ENCODE data around the gene MTTP. TPM values are rescaled to one million over a fixed set of nuclear protein-coding genes. Genes with fewer than 3 reads are reported as not detected.

Gene MTTP
- total and polyA plus RNA-seq, 9 donors = 0.67 to 4.8 (median 2.2) TPM

- TF ChIP-seq CTCF (IDR thresholded peaks at IDR 0.05) (no peak), POLR2A (IDR thresholded peaks at IDR 0.05) (no peak), EP300 (IDR thresholded peaks at IDR 0.05) (no peak)
- 39 to 49% (median 46%) methylated on average over 5 of the region's 5 CpGs for WGBS, 3 donors
Measured at GRCh38 chr4:99670409-99671073, 95.9 kb downstream of the MTTP start.

More at GRCh38 chr4:99670409-99671073, 95.9 kb downstream of the MTTP start:
- DNase-seq = no peak
- intact Hi-C loops (cut with DNase I) = no loop called here
- peaks cover 14% of the 10 kb centered on the region for H3K4me1 ChIP-seq (ENCODE audit: insufficient read depth)
- no peaks in the 10 kb centered on the region for H3K27me3 ChIP-seq
- H3K27ac ChIP-seq = peak overlapping the region in 1 of 2 donors; percentile 64
- no peaks in the 10 kb centered on the region for H3K36me3 ChIP-seq
- no peak overlapping the region for H3K4me3 ChIP-seq
- no peaks in the 10 kb centered on the region for H3K9me3 ChIP-seq

Other genes starting within 250 kb of the MTTP start
- 10 to 100 TPM in 1 of 7 donors, 1 to 10 TPM in 6; 1.5 to 21.6 (median 7.0) TPM for gene ADH1C, start 222.1 kb upstream of the MTTP start, total RNA-seq
- 1 to 10 TPM; 4.9 to 8.6 TPM for gene ADH1C, start 222.1 kb upstream of the MTTP start, polyA plus RNA-seq
- not detected for gene ADH7, start 139.5 kb upstream of the MTTP start, total RNA-seq
- not detected for gene ADH7, start 139.5 kb upstream of the MTTP start, polyA plus RNA-seq
- not detected for gene C4orf17, start 63.8 kb upstream of the MTTP start, total RNA-seq
- gene C4orf17, start 63.8 kb upstream of the MTTP start, polyA plus RNA-seq = not detected
- 1 to 10 TPM; 2.5 to 5.3 (median 3.1) TPM for gene TRMT10A, start 10.8 kb upstream of the MTTP start, total RNA-seq
- 1 to 10 TPM; 2.5 to 4.6 TPM for gene TRMT10A, start 10.8 kb upstream of the MTTP start, polyA plus RNA-seq
- gene C4orf54, start 83.0 kb downstream of the MTTP start, total RNA-seq = under 1 TPM in 6 of 7 donors, not detected in 1; 0.05 to 0.15 (median 0.12) TPM
- under 1 TPM in 1 of 2 donors, not detected in 1; 0.06 TPM for gene C4orf54, start 83.0 kb downstream of the MTTP start, polyA plus RNA-seq
- gene DAPP1, start 242.0 kb downstream of the MTTP start, total RNA-seq = 1 to 10 TPM in 2 of 7 donors, under 1 TPM in 5; 0.40 to 4.1 (median 0.65) TPM
- gene DAPP1, start 242.0 kb downstream of the MTTP start, polyA plus RNA-seq = 1 to 10 TPM in 1 of 2 donors, under 1 TPM in 1; 0.34 to 1.6 TPM

All from ovary (tissue), 9 donors.